22Rv1 (cell line): Measurements from ENCODE around the gene MAP4K5.

Source experiments
- H3K27ac ChIP-seq: fragments of 450-650 bp; 2 replicates; pipeline ENCODE4 v1.5.1; 2017
- ZFX ChIP-seq: fragments of 450-650 bp; IDR thresholded peaks from 2 replicates; pipeline ENCODE4 v1.6.1; 2017; ENCODE audit warnings: antibody characterized with exemption, borderline replicate concordance
- TF ChIP-seq, protein P1 (sequence below): fragments of 450-650 bp; IDR thresholded peaks from 2 replicates; pipeline ENCODE4 v1.5.1; 2017; ENCODE audit warnings: mild to moderate bottlenecking

Gene MAP4K5

DNA sequence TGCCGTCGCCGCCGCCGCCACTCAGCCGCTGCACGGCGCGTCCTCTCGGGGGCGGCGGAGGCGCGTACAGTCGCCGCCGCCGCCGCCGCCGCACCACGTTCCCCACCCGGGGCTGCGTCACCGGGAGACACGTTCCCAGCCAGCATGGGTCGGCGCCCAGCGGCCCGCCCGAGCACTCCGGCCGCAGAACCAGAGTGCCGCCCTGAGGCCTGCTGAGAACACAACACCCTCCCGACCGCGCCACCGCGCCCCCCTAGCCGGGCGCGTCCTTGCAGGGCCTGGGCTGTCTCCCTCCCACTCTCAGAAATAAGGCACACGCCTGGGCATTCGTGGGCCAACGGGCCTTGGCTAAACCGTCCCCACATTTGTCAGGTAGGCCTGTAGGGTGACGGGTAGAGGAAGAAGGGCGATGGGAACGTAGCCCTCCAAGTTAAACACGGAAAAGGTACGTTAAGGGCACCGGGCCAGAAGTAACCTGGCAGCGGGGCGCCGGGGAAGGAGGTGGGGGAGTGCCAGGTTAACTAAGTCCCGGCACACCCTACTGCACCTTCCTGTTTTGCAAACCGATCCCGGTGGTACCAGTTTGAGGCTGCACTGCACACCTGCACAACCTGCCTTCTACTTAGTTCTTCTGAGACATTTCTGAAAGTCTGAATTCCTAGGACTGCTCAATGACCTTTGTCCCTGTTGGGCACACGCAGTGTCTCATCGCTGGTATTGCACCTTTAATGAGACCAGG, at the start of gene MAP4K5:
TSS of gene MAP4K5 (minus strand) at position 68 of the 739 bp plus-strand sequence. CDS start 520 bp downstream, outside the sequence.
- TF ChIP-seq, protein P1, sequence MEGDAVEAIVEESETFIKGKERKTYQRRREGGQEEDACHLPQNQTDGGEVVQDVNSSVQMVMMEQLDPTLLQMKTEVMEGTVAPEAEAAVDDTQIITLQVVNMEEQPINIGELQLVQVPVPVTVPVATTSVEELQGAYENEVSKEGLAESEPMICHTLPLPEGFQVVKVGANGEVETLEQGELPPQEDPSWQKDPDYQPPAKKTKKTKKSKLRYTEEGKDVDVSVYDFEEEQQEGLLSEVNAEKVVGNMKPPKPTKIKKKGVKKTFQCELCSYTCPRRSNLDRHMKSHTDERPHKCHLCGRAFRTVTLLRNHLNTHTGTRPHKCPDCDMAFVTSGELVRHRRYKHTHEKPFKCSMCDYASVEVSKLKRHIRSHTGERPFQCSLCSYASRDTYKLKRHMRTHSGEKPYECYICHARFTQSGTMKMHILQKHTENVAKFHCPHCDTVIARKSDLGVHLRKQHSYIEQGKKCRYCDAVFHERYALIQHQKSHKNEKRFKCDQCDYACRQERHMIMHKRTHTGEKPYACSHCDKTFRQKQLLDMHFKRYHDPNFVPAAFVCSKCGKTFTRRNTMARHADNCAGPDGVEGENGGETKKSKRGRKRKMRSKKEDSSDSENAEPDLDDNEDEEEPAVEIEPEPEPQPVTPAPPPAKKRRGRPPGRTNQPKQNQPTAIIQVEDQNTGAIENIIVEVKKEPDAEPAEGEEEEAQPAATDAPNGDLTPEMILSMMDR, result peak; percentile 97
- no peak for TF ChIP-seq ZFX
- H3K27ac ChIP-seq, result peak within 1 kb of the TSS; percentile 71

DNA sequence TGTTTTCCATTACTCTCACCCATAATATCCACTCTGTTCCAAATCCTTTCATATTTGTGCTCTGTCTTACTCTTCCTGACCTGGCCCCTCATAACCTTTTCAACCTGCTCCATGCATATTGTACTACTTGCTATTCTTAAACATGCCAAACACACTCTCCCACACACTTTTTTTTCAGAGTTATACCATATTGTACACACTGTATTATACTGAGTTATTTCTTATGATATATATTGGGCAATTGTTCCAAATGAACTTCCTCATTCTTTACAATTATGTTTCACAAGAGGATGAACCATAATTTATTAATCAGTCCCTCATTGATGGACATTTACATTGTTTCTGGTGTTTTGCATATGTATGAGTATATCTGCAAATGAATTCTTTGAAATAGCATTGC, 46.1 kb upstream of the MAP4K5 start:
- H3K27ac ChIP-seq, result no peak overlapping the region
- TF ChIP-seq, protein P1, result no peak
- no peak for TF ChIP-seq ZFX

DNA sequence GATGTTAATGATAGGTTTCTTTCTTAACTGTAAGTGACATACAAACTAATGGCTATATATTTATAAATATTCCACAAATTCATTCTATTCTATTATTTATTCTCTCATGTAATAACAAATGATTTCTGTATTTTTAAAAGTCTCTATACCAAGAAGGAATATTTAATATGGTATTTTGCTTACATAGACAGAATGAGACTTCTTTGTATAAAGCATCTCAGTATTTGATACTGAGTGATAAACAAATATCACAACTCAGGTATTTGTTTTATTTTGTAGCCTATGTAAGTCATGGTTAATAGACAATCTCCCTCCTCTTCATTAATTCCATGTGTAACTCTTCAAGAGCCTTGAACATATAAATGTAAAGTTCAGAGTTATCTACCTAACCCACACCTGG, 45.6 kb upstream of the MAP4K5 start:
- TF ChIP-seq, protein P1, result no peak
- H3K27ac ChIP-seq, result no peak overlapping the region

- no peak for TF ChIP-seq ZFX
- TF ChIP-seq, protein P1, result no peak
- H3K27ac ChIP-seq, result no peak overlapping the region
Measured at GRCh38 chr14:50575769-50576168, 43.4 kb upstream of the MAP4K5 start.

DNA sequence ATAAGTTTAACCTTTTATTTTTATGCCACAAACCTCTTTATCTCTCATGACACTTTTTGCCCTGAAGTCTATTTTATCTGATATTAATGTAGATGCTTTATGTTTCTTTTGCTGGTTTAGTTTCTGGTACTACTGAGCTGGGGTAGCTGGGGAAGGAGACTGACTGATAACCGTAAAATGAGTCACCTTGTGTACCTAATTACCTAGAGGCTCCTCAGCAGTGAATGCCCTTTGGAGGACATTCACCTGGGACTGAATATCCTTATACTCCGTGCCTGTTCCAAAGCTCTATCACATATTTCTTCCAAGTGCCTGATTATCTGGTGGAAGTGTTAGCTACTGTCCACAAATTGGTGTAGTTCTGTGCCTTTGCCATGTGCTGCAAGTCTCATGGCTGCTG, 41.5 kb upstream of the MAP4K5 start:
- TF ChIP-seq, protein P1, result no peak
- no peak for TF ChIP-seq ZFX
- no peak overlapping the region for H3K27ac ChIP-seq

- TF ChIP-seq, protein P1, result no peak
- no peak for TF ChIP-seq ZFX
- H3K27ac ChIP-seq, result no peak overlapping the region
Measured at GRCh38 chr14:50569714-50570274, 37.4 kb upstream of the MAP4K5 start.

GRCh38 chr14:50562841-50563240, 30.5 kb upstream of the MAP4K5 start:
- no peak overlapping the region for H3K27ac ChIP-seq
- TF ChIP-seq, protein P1, result no peak
- no peak for TF ChIP-seq ZFX
